ENCODE data around the gene SLC39A5.

GRCh38 chr12:56243731-56244181 is 13.9 kb downstream of the SLC39A5 start:
- TF ChIP-seq CTCF (IDR thresholded peaks at IDR 0.05) = no peak
- no peak for TF ChIP-seq POLR2AphosphoS5 (IDR thresholded peaks at IDR 0.05)

All from prostate gland (tissue), 2 donors.